GM21786 (cell line): ENCODE measurements around the gene GCNT2.
"Not testable (repeated sequence)": the region's sequence is repeated elsewhere in the genome, so short reads cannot be mapped to it uniquely, and the experiment has no call there.

Experiments
- ATAC-seq: cut with Tn5 transposase; IDR thresholded peaks from one replicate; pipeline ENCODE4 v1.9.1; 2021; ENCODE audit not compliant: unreplicated experiment

The GCNT2 gene

GRCh38 chr6:10658910-10659698 lies 138.0 kb downstream of the GCNT2 start:
- no peak for ATAC-seq

DNA sequence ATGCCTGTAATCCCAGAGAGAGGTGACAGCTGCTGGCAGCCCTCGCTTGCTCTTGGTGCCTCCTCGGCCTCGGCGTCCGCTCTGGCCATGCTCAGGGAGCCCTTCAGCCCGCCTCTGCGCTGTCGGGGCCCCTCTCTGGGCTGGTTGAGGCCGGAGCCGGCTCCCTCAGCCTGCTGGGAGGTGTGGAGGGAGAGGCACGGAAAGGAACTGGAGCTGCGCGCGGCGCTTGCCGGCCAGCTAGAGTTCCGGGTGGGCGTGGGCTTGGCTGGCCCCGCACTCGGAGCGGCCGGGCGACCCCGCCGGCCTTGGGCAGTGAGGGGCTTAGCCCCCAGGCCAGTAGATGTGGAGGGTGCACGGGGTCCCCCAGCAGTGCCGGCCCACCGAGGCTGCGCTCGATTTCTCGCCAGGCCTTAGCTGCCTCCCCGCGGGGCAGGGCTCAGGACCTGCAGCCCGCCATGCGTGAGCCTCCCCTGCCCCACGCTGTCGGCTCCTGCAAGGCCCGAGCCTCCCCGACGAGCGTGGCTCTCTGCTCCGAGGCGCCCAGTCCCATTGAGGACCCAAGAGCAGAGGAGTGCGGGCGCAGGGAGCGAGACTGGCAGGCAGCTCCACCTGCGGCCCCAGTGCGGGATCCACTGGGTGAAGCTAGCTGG lies 138.7 kb downstream of the GCNT2 start:
- no peak for ATAC-seq

DNA sequence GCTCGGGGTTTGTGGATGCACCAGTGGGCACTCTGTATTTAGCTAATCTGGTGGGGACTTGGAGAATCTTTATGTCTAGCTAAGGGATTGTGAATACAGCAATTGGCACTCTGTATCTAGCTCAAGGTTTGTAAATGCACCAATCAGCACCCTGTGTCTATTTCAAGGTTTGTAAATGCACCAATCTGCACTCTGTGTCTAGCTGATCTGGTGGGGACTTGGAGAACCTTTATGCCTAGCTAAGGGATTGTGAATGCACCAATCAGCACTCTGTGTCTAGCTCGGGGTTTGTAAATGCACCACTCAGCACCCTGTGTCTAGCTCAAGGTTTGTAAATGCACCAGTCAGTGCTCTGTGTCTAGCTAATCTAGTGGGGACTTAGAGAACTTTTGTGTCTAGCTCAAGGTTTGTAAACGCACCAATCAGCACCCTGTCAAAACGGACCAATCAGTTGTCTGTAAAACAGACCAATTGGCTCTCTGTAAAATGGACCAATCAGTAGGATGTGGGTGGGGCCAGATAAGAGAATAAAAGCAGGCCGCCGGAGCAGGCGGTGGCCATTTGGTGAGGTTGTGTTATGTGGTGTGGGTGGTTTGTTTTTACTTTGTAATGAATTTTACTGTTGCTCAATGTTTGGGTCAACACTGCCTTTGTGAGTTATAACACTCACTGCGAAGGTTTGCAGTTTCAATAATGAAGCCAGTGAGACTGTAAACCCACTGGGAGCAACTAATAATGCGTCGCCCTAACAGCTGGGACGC lies 139.5 kb downstream of the GCNT2 start:
- not testable (repeated sequence) for ATAC-seq

DNA sequence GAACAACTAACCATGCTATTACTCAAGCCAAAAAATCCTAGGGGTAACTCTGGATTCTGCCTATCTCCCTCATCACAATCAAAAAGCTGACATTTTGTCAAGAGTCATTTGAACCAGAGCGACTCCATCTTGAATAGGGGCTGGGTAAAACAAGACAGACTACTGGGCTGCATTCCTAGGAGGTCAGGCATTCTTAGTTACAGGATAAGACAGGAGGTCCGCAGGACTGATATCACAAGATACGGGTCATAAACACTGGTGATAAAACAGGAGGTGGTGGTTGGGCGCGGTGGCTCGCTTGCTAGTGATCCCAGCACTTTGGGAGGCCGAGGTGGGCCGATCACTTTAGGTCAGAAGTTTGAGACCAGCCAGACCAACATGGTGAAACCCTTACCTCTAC lies 141.1 kb downstream of the GCNT2 start:
- ATAC-seq = no peak

- ATAC-seq = no peak
Measured at GRCh38 chr6:10662742-10663141, 141.6 kb downstream of the GCNT2 start.

DNA sequence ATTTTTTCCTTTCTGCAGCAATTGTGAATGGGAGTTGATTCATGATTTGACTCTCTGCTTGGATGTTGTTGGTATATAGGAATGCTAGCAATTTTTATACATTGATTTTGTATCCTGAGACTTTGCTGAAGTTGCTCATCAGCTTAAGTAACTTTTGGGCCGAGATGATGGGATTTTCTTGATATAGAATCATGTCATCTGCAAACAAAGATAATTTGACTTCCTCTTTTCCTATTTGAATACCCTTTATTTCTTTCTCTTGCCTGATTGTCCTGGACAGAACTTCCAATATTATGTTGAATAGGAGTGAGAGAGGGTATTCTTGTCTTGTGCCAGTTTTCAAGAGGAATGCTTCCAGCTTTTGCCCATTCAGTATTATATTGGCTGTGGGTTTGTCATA lies 144.4 kb downstream of the GCNT2 start:
- not testable (repeated sequence) for ATAC-seq

DNA sequence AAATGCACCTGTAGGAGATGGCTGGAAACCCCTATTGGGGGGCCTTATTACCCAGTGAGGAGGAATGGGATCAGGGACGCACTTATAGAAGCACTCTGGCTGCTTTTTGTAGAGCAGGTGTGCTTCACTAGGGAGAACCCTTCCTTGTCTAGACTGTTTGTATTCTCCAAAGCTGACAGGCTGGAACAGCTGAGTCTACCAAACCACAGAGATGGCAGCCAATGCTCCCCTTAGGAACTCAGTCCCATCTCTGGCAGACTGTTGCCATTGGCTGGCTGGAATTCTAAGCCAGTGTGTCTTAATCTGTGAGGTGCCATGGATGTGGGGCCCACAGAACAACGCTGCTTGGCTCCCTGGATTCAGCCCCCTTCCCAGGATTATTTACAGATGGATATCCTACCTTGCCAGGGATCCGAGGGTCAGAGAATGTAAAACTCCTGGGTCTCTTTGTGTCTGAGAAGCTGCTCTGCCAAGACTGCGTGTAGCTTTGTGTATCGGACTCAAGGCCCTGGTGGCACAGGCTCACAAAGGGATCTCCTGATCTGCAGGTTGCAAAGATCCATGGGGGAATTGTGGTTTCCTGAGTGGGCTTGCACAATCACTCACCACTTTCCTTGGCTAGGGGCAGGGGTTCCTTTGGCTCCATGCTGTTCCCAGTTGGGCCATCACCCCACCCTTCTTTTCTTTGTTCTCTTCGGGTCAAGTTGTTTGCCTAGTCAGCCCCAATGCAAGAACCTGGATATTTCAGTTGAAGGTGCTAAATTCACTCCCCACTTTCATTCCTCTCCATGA lies 147.2 kb downstream of the GCNT2 start:
- no peak for ATAC-seq

GRCh38 chr6:10676403-10676802 lies 155.3 kb downstream of the GCNT2 start:
- ATAC-seq = no peak

GRCh38 chr6:10678456-10678855 lies 157.3 kb downstream of the GCNT2 start:
- ATAC-seq = no peak
